COLO668 (cell line): Measurements from ENCODE around the gene AQP3.
"Not testable (repeated sequence)": the region's sequence is repeated elsewhere in the genome, so short reads cannot be mapped to it uniquely, and the experiment has no call there.

Source experiments
- DNase-seq: peaks from one replicate; lab custom pipeline; 2025; ENCODE audit not compliant: unreplicated experiment; lab: John Stamatoyannopoulos, UW

AQP3 gene

GRCh38 chr9:33465596-33466564 lies 18.5 kb upstream of the AQP3 start:
- DNase-seq: no peak

DNA sequence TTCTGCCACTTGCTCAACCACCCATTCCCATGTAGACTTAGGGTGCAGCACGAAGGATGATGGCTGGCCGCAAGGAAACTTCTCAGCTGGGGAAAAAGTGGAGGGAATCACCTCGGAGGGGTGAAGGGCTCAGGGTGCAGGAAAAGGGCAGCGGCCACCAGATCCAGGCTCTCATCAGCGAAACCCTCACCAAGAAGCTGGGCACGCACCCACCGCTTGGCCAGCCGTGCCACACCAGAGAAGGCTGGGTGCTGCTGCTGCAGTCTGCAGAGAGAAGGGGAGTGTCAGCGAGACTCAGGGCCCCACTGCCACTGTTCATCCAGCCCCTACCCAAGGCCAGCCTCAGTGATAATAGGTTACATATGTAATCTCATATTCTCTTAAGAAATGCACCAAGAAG lies 17.7 kb upstream of the AQP3 start:
- DNase-seq: no peak

DNA sequence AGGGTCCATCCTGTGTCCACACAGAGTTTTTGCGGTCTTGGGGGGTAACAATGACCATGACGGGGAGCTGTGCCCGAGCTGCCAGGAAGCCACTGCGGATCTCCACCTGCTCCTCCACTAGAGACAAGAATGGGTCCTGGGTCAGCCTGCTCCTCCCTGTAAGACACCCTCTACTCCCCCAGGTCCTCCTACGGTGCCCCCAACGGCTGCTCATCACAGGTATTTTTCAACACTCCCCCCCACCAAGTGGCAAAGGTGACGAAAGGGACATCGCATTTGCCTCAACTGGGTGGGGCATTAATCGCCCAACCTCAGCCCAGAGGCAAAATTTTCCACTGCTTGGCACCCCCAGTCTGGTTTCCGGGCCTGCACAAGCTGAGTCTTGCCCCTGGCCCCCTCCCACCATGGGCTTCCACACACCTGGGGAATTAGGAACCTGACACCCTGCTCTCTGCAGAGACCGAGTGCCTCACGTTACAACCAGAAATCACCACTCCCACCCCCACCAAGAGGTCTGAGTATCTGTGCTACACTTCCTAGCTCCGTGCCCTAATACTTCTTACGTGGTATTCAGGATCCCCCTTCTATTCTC lies 16.7 kb upstream of the AQP3 start:
- DNase-seq: peak; percentile 17

DNA sequence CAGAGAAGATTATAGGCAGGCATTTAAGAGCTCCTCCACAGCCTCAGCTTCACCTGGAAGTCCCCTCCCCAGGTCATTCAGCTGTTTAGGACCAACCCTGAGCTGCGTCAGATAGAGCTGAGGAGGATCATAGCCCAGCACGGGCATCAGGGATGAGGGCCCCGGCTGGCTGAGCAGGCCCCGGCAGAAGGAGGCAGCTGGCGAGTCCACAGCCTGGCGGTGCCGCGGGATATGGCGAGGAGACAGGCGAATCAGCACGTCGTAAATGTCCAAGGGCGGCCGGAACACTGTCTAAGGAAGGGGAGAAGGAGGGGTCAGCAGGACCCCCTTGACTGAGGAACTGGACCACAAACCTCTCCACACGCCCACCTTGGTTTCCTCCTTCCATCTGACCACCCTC lies 15.8 kb upstream of the AQP3 start:
- no peak for DNase-seq

DNA sequence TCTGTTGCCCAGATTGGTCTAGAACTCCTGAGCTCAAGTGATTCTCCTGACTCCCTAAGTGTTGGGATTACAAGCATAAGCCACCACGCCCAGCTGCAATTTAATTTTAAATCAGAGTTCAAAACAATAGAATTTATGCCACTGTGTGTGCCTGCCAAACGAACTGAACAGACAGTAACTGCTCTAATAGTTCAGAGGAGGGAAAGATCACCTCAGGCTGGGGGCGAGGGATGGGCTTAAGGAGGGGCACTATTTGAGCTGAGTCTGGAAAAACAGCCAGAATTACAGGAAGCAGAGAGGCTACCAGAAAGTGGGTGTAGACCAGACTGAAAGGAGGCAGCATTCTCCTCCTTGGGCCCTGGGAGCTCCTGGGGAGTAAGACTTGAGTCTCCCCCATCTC lies 14.1 kb upstream of the AQP3 start:
- no peak for DNase-seq

- no peak for DNase-seq
Observed at GRCh38 chr9:33460854-33461253, 13.5 kb upstream of the AQP3 start.

DNA sequence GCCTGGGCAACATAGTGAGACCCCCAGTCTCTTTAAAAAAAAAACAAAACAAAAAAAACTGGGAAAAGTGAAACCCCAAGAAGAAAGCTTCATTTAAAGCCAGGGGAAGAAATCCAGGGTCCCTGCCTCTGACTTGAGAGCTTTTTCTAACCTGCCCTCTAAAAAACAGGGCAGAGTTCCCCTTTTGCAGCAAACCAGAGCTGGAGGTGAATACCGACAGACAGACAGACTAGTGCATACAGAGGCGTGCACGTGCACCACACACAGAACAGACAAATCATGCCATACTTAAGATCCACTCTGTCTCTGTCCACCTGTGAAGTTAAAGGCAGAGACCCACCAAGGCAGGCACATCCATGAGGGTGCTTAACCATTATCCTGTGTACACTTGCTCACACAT lies 11.7 kb upstream of the AQP3 start:
- no peak for DNase-seq

DNA sequence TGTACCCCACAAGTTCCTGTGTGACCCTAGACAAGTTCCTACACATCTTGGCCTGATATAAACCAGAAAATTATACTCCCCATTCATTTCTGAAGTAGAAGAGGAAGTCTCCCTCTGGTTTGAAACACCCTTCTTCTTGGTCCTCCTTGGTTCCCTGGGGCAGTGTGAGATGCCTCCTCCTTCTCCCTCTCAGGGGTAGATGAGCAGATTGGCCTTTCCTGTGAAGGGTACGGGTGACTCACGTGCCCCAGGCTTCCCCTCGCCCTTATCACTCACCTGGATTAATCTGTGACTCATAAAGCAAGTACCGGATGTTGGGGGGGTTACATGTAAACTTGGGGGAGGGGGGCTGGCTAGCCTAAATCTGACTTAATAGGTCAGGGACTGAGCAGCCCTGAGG lies 11.1 kb upstream of the AQP3 start:
- DNase-seq: peak; percentile 36

GRCh38 chr9:33455945-33456344 lies 8.6 kb upstream of the AQP3 start:
- DNase-seq: no peak

DNA sequence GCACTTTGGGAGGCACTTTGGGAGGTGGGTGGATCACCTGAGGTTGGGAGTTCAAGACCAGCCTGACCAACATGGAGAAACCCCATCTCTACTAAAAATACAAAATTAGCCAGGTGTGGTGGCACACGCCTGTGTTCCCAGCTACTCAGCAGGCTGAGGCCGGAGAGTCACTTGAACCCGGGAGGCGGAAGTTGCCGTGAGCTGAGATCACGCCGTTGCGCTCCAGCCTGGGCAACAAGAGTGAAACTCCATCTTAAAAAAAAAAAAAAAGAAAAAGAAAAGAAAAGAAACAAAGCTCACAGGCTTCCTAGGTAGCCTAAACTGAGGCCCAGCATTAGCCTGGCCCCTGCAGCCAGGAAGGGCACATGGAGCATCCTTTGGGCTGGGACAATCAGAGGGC lies 8.1 kb upstream of the AQP3 start:
- not testable (repeated sequence) for DNase-seq

GRCh38 chr9:33454661-33455026 lies 7.3 kb upstream of the AQP3 start:
- DNase-seq: not testable (repeated sequence)

DNA sequence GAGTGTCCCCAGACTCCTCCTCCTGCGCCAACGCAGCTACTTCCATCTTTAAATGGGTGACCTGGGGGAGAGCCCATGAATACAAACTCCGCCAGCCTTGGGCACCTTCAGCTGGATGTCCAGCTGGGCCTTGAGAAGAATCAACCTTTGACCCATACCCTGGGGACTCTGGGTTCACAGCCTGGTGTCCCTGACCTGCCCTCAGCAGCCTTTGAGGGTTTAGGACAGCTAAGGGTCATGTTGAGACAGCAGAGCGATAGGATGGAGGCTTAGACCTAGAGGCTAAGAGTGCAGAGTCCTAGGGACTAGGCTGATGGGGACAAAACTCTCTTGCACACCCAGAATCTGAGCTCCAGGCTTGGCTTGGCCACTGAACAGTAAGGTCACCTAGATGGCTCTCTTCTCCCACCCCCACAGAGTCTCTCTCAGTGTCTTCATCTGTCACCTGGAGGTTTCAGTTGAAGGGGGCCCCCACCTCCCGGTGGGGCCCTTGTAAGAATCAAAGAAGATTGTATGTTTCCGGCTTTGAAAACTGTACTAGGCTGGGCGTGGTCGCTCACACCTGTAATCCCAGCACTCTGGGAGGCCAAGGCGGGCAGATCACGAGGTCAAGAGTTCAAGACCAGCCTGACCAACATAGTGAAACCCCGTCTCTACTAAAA lies 6.7 kb upstream of the AQP3 start:
- no peak for DNase-seq

GRCh38 chr9:33453286-33453860 lies 6.0 kb upstream of the AQP3 start:
- no peak for DNase-seq

DNA sequence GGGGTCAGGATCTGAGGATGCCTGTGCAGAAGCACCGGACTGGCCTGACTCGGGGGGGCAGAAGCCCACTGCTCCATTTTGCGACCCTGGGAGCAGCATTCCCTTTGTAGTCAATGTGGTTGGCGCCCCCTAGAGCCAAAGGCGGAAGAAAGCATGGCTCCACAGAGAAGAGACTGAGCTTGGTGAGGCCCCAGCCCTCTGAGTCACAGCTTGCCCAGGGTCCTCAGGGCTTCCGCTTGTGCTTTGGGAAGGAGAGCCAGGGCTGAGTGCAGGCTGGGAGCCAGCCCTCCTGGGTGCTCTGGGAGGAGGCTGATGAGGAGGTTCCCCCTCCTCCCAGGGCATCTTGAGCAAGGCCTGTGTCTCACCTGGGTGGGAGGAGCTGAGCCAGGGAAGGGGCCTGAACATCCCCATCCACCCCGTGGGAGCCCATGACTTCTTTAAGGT lies 5.5 kb upstream of the AQP3 start:
- DNase-seq: peak; percentile 44

DNA sequence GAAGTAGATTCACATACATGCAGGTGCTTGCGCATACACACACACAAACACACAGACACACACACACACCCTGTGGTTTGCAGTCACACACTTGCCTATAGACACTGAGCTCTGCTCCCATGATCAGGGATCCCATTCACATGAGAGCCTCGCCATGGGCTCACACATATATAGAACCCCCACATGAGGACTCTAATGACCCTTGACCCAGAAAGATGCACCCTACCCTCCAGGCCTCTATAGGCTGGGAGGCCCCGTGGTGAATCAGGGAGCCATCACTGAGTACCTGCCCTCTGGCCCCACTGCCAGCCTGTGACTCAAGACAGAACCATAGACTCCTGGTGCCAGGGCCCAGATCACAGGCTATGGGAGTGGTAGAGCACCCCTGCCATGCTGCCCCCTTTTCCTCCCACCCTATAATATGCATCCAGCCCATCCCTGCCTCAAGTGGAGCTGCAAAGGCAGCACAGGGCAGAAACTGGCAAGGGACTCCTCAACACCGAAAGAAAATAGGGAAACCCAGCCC lies 3.3 kb upstream of the AQP3 start:
- no peak for DNase-seq

GRCh38 chr9:33449715-33450114 lies 2.3 kb upstream of the AQP3 start:
- DNase-seq: no peak

- DNase-seq: peak; percentile 7
Observed at GRCh38 chr9:33447799-33448553, 583 bp upstream of the AQP3 start.

GRCh38 chr9:33446240-33446945 lies 1.0 kb downstream of the AQP3 start:
- peak; percentile 37 for DNase-seq

GRCh38 chr9:33445389-33446239 lies 1.8 kb downstream of the AQP3 start:
- no peak for DNase-seq
